GM10266 (cell line): ENCODE measurements around the gene MMGT1.
"Not testable (repeated sequence)": the region's sequence is repeated elsewhere in the genome, so short reads cannot be mapped to it uniquely, and the experiment has no call there.

Source experiments
- DNase-seq: peaks from one replicate; pipeline ENCODE4 v3.0.0; 2012; ENCODE audit errors: extremely low spot score
- CTCF ChIP-seq: IDR thresholded peaks from 2 replicates; pipeline ENCODE4 v1.5.1; 2012; ENCODE audit warnings: mild to moderate bottlenecking, low read depth; ENCODE audit not compliant: control insufficient read depth, insufficient read depth; ENCODE audit errors: missing control alignments

Gene MMGT1

GRCh38 chrX:135927897-135928296 lies 45.9 kb downstream of the MMGT1 start:
- TF ChIP-seq CTCF: no peak
- no peak for DNase-seq

- no peak for DNase-seq
- no peak for TF ChIP-seq CTCF
These were observed 50.4 kb downstream of the MMGT1 start for GRCh38 chrX:135923353-135923752.

- not testable (repeated sequence) for DNase-seq
These were observed 53.3 kb downstream of the MMGT1 start for GRCh38 chrX:135920516-135920915.

- no peak for TF ChIP-seq CTCF
- no peak for DNase-seq
These were observed 59.4 kb downstream of the MMGT1 start for GRCh38 chrX:135914404-135914803.
